NCI-H524 treated with DMSO at 0.1 percent for 48 hours (cell line): ENCODE results near the gene LAMA5.
"Not testable (repeated sequence)": the region's sequence is repeated elsewhere in the genome, so short reads cannot be mapped to it uniquely, and the experiment has no call there.

Source experiments
- DNase-seq: peaks from one replicate; lab custom pipeline; 2025; lab: John Stamatoyannopoulos, UW

LAMA5 gene

GRCh38 chr20:62387933-62388635, 21.0 kb upstream of the LAMA5 start:
- no peak for DNase-seq

- no peak for DNase-seq
Measured at GRCh38 chr20:62387219-62387913, 20.3 kb upstream of the LAMA5 start.

GRCh38 chr20:62386383-62387218, 19.5 kb upstream of the LAMA5 start, which contains the start of gene RPS21:
RPS21 (plus strand) TSS chr20:62387103; CDS start chr20:62387339, 236 bp downstream.
- DNase-seq, result no peak

GRCh38 chr20:62382306-62383198, 15.4 kb upstream of the LAMA5 start:
- DNase-seq, result no peak

GRCh38 chr20:62381842-62382241, 14.7 kb upstream of the LAMA5 start:
- DNase-seq, result no peak

GRCh38 chr20:62381202-62381797, 14.2 kb upstream of the LAMA5 start:
- DNase-seq, result no peak

GRCh38 chr20:62378215-62378614, 11.1 kb upstream of the LAMA5 start:
- no peak for DNase-seq

GRCh38 chr20:62377615-62378178, 10.6 kb upstream of the LAMA5 start:
- DNase-seq, result no peak

- DNase-seq, result no peak
Measured at GRCh38 chr20:62377064-62377461, 10.0 kb upstream of the LAMA5 start.

GRCh38 chr20:62376112-62377063, 9.3 kb upstream of the LAMA5 start:
- DNase-seq, result no peak

- DNase-seq, result no peak
Measured at GRCh38 chr20:62374331-62375152, 7.4 kb upstream of the LAMA5 start.

GRCh38 chr20:62373631-62374179, 6.6 kb upstream of the LAMA5 start:
- not testable (repeated sequence) for DNase-seq

- DNase-seq, result no peak
Measured at GRCh38 chr20:62372042-62372993, 5.2 kb upstream of the LAMA5 start.

GRCh38 chr20:62371588-62372041, 4.5 kb upstream of the LAMA5 start:
- DNase-seq, result no peak

GRCh38 chr20:62370807-62371587, 3.9 kb upstream of the LAMA5 start:
- no peak for DNase-seq

- no peak for DNase-seq
Measured at GRCh38 chr20:62370115-62370806, 3.1 kb upstream of the LAMA5 start.
